GM12801 (cell line): Measurements from ENCODE around the gene TAOK2.

Experiments
- TF ChIP-seq, protein P1 (sequence below): IDR thresholded peaks from one replicate; pipeline ENCODE4 v1.5.1; 2011; ENCODE audit warnings: control low read depth; ENCODE audit not compliant: insufficient read length; ENCODE audit errors: extremely low read depth

TAOK2 gene

DNA sequence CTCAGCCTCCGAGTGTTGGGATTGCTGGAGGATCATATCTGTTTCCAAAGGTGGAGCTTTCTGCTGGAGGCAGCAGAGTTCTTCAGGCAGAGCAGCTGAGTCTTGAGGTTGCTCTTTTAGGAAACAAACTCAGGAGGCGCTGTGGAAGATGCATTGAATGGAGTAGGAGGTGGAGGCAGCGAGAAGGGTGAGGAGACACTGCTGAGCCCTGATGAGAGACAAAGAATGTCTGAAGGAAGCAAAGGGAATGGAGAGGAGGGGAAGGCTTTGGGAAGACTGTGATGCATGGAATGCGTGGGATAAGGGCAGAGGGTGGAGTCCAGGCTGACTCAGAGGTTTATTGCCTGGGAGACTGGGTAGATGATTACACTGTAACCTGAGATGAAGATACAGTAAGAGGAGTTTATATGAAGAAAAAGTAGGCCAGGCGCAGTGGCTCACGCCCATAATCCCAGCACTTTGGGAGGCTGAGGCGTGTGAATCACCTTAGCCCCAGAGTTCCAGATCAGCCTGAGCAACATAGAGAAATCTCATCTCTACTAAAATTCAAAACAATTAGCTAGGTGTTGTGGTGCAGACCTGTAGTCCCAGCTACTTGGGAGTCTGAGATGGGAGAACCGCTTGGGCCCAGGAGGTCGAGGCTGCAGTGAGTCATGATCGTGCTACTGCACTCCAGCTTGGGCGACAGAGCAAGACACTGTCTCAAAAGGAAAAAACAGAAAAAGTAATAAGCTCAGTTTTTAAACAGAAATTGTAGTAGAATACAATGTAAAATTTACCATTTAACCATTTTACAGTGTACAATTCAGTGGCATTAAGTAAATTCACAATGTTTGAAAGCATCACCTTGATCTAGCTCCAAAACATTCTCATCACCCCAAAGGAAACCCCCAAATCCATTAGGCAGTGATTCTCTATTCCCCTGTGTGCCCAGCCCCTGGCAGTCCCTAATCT lies 29.5 kb upstream of the TAOK2 start:
- TF ChIP-seq, protein P1, sequence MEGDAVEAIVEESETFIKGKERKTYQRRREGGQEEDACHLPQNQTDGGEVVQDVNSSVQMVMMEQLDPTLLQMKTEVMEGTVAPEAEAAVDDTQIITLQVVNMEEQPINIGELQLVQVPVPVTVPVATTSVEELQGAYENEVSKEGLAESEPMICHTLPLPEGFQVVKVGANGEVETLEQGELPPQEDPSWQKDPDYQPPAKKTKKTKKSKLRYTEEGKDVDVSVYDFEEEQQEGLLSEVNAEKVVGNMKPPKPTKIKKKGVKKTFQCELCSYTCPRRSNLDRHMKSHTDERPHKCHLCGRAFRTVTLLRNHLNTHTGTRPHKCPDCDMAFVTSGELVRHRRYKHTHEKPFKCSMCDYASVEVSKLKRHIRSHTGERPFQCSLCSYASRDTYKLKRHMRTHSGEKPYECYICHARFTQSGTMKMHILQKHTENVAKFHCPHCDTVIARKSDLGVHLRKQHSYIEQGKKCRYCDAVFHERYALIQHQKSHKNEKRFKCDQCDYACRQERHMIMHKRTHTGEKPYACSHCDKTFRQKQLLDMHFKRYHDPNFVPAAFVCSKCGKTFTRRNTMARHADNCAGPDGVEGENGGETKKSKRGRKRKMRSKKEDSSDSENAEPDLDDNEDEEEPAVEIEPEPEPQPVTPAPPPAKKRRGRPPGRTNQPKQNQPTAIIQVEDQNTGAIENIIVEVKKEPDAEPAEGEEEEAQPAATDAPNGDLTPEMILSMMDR, result no peak

DNA sequence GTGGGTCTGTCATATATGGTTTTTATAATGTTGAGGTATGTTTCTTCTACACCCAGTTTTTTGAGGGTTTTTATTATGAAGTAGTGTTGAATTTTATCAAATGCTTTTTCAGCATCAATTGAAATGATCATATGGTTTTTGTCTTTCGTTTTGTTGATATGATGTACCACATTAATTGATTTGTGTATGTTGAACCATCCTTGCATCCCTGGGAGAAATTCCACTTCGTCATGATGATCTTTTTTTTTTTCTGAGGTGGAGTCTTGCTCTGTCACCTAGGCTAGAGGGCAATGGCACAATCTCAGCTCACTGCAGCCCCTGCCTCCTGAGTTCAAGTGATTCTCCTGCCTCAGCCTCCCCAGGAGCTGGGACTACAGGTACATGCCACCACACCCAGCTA lies 25.8 kb upstream of the TAOK2 start:
- TF ChIP-seq, protein P1, result no peak

DNA sequence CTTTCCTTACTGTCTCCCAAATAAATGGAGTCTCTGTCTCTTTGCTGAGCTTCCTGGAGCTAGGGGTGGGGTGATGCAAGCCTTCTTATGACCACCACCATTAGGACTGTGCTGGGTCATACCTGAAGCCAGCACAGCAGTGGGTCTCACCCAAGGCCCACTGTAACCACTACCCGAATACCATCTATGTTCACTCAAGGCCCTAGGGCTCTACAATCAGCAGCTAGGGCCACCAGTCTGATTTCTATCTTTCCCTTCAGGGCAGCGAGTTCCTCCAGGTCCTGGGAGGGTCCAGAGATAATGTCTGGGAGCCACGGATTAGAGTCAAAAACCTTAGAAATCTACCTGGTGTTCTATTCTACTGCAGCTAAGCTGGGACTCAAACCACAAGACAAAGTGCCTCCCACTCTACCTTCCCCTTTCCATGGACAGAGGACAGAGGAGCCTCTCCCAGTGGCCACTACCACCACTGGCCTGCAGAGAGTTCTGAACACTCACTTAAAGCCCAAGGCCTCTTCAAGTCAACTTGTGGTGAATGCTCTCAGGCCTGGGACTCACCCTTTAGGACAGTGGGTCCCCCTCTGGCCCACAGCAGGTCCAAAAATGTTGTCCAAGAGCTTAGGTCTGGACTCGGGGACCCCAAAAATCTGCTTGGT lies 22.7 kb upstream of the TAOK2 start:
- TF ChIP-seq, protein P1, result no peak

DNA sequence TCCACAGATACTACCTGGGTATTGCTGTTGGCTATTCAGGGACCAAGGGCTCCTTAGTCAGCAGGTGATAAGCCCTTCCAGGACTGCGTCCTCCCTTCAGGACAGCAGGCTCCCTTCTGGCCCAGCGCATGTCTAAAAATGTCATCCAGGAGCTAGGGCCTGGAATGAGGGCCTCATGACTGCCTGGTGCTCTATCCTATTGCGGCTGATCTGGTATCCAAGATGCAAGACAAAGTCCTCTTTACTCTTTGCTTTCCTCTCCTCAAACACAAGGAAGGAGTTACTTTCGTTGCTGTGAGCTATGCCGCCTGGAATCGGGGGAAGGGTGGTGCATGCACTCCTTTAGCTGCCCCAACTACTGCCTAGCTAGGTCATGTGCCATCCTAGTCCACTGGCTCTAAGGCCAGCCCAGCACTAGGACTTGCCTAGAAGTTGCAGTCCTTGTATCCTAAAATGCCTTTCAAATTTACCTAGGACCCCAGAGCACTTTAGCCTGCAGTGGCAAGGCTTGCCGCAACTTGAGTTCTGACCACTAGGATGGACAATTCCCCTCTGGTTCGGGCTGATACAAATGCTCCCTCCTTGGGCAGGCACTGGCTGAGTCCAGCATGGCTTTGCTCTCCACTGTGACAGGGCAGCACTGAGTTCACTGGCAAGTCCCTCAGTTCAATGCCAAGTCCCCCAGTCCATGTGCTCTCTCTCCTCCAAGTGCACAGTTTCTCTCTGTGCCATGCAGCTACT lies 21.9 kb upstream of the TAOK2 start:
- TF ChIP-seq, protein P1, result no peak

DNA sequence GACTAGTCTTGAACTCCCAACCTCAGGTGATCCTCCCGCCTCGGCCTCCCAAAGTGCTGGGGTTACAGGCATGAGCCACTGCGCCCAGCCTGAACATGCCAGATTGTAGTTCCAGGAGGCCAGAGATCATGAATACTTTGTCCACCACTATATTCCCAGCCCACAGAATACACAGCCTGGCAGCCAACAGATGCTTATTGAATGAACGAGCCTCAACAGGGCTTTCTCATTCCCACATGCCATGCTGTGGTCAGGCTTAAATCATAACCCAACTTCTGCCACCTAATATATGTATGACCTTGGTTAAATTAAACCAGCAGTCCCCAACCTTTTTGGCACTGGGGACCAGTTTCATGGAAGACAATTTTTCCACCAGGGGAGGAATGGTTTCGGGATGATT lies 14.9 kb upstream of the TAOK2 start:
- TF ChIP-seq, protein P1, result no peak

DNA sequence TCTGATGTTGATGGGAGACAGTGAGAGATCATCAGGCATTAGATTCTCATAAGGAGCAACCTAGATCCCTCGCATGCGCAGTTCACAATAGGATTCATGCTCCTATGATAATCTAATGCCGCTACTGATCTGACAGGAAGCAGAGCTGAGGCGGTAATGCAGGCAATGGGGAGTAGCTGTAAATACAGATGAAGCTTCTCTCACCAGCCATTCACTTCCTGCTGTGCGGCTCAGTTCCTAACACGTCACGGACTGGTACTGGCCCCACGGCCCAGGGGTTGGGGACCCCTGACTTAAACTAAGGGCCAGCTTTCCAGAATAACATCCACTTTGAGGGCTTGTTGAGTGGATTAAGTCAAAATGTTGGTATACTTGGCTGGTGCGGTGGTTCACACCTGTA lies 14.4 kb upstream of the TAOK2 start:
- TF ChIP-seq, protein P1, result no peak

DNA sequence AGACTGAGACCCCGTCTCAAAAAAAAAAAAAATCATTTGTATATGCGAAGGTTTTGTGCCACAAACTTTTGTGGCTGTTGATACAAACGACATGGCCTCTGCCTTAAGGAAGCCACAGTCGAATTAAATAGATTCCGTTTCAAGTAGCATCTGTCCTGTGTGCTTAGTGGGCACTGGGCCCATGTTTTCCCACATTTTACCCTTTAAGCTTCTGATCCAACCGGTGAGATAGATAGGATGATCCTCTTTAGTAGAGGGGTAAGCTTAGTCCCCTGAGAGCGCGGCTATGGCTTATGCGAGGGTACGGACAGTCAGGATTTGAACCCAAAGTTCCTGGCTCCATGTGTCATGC lies 12.6 kb upstream of the TAOK2 start:
- TF ChIP-seq, protein P1, result no peak
